DOHH2 (cell line): ENCODE results near the gene THSD1.
"Not testable (repeated sequence)": the region's sequence is repeated elsewhere in the genome, so short reads cannot be mapped to it uniquely, and the experiment has no call there.

Experiments used
- H3F3A ChIP-seq: fragments of 200-600 bp; sonication (generic), shearing (Covaris generic); 2 replicates; pipeline ENCODE4 v1.6.0; 2016; ENCODE audit warnings: antibody characterized with exemption, mild to moderate bottlenecking; ENCODE audit not compliant: control insufficient read depth, insufficient read depth
- H3K27ac ChIP-seq: fragments of 200-600 bp; sonication (generic); 2 replicates; pipeline ENCODE4 v1.5.1; 2014; ENCODE audit warnings: low read depth, mild to moderate bottlenecking, low read length, moderate library complexity
- H3K27me3 ChIP-seq: fragments of 200-600 bp; sonication (generic); 2 replicates; pipeline ENCODE4 v1.6.1; 2014; ENCODE audit warnings: mild to moderate bottlenecking, low read length, mixed read lengths; ENCODE audit not compliant: control insufficient read depth
- H3K36me3 ChIP-seq: fragments of 200-600 bp; sonication (generic); 2 replicates; pipeline ENCODE4 v1.6.1; 2014; ENCODE audit warnings: mild to moderate bottlenecking, low read length, moderate library complexity, mixed read lengths; ENCODE audit not compliant: control insufficient read depth
- H3K4me1 ChIP-seq: fragments of 200-600 bp; sonication (generic); 2 replicates; pipeline ENCODE4 v1.6.1; 2014; ENCODE audit warnings: mild to moderate bottlenecking, low read length, mixed read lengths; ENCODE audit not compliant: control insufficient read depth
- H3K4me2 ChIP-seq: fragments of 200-600 bp; sonication (generic); 2 replicates; pipeline ENCODE4 v1.6.0; 2014; ENCODE audit warnings: mild to moderate bottlenecking, low read length, moderate library complexity
- H3K4me3 ChIP-seq: fragments of 200-600 bp; sonication (generic); 2 replicates; pipeline ENCODE4 v1.5.1; 2014; ENCODE audit warnings: mild to moderate bottlenecking, low read length, mixed read lengths
- H3K79me2 ChIP-seq: fragments of 200-600 bp; sonication (generic); 2 replicates; pipeline ENCODE4 v1.6.1; 2014; ENCODE audit warnings: mild to moderate bottlenecking, low read length, mixed read lengths; ENCODE audit not compliant: control insufficient read depth
- H3K9me2 ChIP-seq: fragments of 200-600 bp; sonication (generic); replicated peaks from 2 replicates; pipeline ENCODE4 v1.6.1; 2014; ENCODE audit warnings: mild to moderate bottlenecking, low read length, mixed read lengths; ENCODE audit not compliant: control insufficient read depth
- H3K9me3 ChIP-seq: fragments of 200-600 bp; sonication (generic); 2 replicates; pipeline ENCODE4 v1.6.1; 2014; ENCODE audit warnings: antibody characterized with exemption, low read length, mixed read lengths; ENCODE audit not compliant: control insufficient read depth, insufficient read depth
- H4K20me1 ChIP-seq: fragments of 200-600 bp; sonication (generic); 2 replicates; pipeline ENCODE4 v1.6.0; 2014; ENCODE audit warnings: low read depth, mild to moderate bottlenecking, antibody characterized with exemption, low read length, moderate library complexity; ENCODE audit not compliant: control insufficient read depth, insufficient read depth
- EZH2phosphoT487 ChIP-seq: fragments of 200-600 bp; sonication (generic); IDR thresholded peaks from 2 replicates; pipeline ENCODE4 v1.6.1; 2017; ENCODE audit warnings: borderline replicate concordance, mild to moderate bottlenecking, antibody characterized with exemption, low read length, moderate library complexity, mixed read lengths
- TF ChIP-seq, protein P1 (sequence below): fragments of 200-600 bp; sonication (generic); IDR thresholded peaks from one replicate; pipeline ENCODE4 v1.5.1; 2014; ENCODE audit warnings: antibody characterized with exemption, mild to moderate bottlenecking, low read depth, low read length; ENCODE audit not compliant: poor library complexity, severe bottlenecking

Gene THSD1

GRCh38 chr13:52407436-52407835 is 1.5 kb upstream of the THSD1 start:
- H3K9me2 ChIP-seq, H3K36me3 ChIP-seq, H3K4me1 ChIP-seq, H3F3A ChIP-seq, H3K9me3 ChIP-seq, H4K20me1 ChIP-seq, H3K27ac ChIP-seq, H3K79me2 ChIP-seq, H3K4me2 ChIP-seq, H3K4me3 ChIP-seq: not testable (repeated sequence)
- H3K27me3 ChIP-seq, result peaks cover 14% of the 10 kb centered on the region

DNA sequence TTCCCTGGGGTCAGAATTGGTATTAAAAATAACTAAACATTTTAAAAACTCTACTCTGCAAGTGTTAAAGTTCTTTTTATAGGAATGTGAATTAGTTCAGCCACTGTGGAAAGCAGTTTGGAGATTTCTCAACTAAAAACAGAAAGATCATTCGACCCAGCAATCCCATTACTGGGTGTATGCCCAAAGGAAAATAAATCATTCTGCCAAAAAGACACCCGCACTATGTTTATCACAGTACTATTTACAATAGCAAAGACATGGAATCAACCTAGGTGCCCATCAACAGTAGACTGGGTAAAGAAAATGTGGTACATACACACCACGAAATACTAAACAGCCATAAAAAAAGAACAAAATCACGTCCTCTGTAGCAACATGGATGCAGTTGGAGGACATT is 657 bp upstream of the THSD1 start:
- Histone ChIP-seq H3K79me2 (no peaks in the 10 kb centered on the region), H3K9me2 (no peaks in the 10 kb centered on the region), H3K27me3 (peaks cover 14% of the 10 kb centered on the region), H3K4me1 (peaks cover 9% of the 10 kb centered on the region), H4K20me1 (no peaks in the 10 kb centered on the region), H3K36me3 (0 out of 2 replicates have a peak, but pooled peaks cover 2% of the 10 kb centered on the region), H3K4me3 (no peak overlapping the region), H3F3A (no peaks in the 10 kb centered on the region), H3K4me2 (no peak overlapping the region), H3K9me3 (no peaks in the 10 kb centered on the region), H3K27ac (no peak overlapping the region)
- no peak for TF ChIP-seq EZH2phosphoT487
- TF ChIP-seq, protein P1, sequence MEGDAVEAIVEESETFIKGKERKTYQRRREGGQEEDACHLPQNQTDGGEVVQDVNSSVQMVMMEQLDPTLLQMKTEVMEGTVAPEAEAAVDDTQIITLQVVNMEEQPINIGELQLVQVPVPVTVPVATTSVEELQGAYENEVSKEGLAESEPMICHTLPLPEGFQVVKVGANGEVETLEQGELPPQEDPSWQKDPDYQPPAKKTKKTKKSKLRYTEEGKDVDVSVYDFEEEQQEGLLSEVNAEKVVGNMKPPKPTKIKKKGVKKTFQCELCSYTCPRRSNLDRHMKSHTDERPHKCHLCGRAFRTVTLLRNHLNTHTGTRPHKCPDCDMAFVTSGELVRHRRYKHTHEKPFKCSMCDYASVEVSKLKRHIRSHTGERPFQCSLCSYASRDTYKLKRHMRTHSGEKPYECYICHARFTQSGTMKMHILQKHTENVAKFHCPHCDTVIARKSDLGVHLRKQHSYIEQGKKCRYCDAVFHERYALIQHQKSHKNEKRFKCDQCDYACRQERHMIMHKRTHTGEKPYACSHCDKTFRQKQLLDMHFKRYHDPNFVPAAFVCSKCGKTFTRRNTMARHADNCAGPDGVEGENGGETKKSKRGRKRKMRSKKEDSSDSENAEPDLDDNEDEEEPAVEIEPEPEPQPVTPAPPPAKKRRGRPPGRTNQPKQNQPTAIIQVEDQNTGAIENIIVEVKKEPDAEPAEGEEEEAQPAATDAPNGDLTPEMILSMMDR, result no peak

GRCh38 chr13:52405369-52405766 is 604 bp downstream of the THSD1 start:
- Histone ChIP-seq H3K79me2 (no peaks in the 10 kb centered on the region), H3K4me1 (peaks cover 9% of the 10 kb centered on the region), H3K9me3 (no peaks in the 10 kb centered on the region), H3K27me3 (peaks cover 14% of the 10 kb centered on the region), H3K27ac (no peak overlapping the region), H3K4me2 (no peak overlapping the region), H3K4me3 (no peak overlapping the region), H3F3A (no peaks in the 10 kb centered on the region), H3K9me2 (no peaks in the 10 kb centered on the region), H3K36me3 (no peaks in the 10 kb centered on the region), H4K20me1 (no peaks in the 10 kb centered on the region)
- TF ChIP-seq EZH2phosphoT487, result no peak
- TF ChIP-seq, protein P1, result no peak

GRCh38 chr13:52399708-52400107 is 6.3 kb downstream of the THSD1 start:
- TF ChIP-seq EZH2phosphoT487, result no peak
- TF ChIP-seq, protein P1, result no peak
- Histone ChIP-seq H3K4me1 (peaks cover 9% of the 10 kb centered on the region), H4K20me1 (no peaks in the 10 kb centered on the region), H3K36me3 (no peaks in the 10 kb centered on the region), H3K4me2 (no peak overlapping the region), H3K4me3 (no peak overlapping the region), H3F3A (no peaks in the 10 kb centered on the region), H3K9me2 (no peaks in the 10 kb centered on the region), H3K79me2 (no peaks in the 10 kb centered on the region), H3K9me3 (no peaks in the 10 kb centered on the region), H3K27ac (no peak overlapping the region), H3K27me3 (peaks cover 2% of the 10 kb centered on the region)
